Brain microvascular endothelial cell (primary cell): ENCODE measurements around the gene ST3GAL6.

Experiments used
- DNase-seq: peaks from one replicate; pipeline ENCODE4 v3.0.0-alpha.2; 2020
- H3K27ac ChIP-seq: fragments of 250-450 bp; sonication (Bioruptor Pico); 2 replicates; pipeline ENCODE4 v1.5.1; 2020; ENCODE audit warnings: mild to moderate bottlenecking, moderate library complexity
- H3K27me3 ChIP-seq: fragments of 250-450 bp; sonication (Bioruptor Pico); replicated peaks from 2 replicates; pipeline ENCODE4 v1.5.1; 2020; ENCODE audit warnings: mild to moderate bottlenecking
- H3K36me3 ChIP-seq: fragments of 250-450 bp; sonication (Bioruptor Pico); replicated peaks from 2 replicates; pipeline ENCODE4 v1.5.1; 2020; ENCODE audit warnings: mild to moderate bottlenecking
- H3K4me3 ChIP-seq: 2 replicates; pipeline ENCODE4 v1.5.1; 2011; ENCODE audit warnings: low read depth, mild to moderate bottlenecking, control low read depth, low read length, moderate library complexity
- CTCF ChIP-seq: IDR thresholded peaks from 2 replicates; pipeline ENCODE4 v1.5.1; 2011; ENCODE audit warnings: low read depth, mild to moderate bottlenecking, moderate library complexity, low read length, control low read depth, inconsistent platforms; ENCODE audit errors: missing control alignments
- in situ Hi-C: cut with HindIII; loops from 2 replicates; pipeline ENCODE4 v1.10.0; 2017; ENCODE audit warnings: low sequenced_read_pairs, low pct_ligation_motif_present

Gene ST3GAL6

DNA sequence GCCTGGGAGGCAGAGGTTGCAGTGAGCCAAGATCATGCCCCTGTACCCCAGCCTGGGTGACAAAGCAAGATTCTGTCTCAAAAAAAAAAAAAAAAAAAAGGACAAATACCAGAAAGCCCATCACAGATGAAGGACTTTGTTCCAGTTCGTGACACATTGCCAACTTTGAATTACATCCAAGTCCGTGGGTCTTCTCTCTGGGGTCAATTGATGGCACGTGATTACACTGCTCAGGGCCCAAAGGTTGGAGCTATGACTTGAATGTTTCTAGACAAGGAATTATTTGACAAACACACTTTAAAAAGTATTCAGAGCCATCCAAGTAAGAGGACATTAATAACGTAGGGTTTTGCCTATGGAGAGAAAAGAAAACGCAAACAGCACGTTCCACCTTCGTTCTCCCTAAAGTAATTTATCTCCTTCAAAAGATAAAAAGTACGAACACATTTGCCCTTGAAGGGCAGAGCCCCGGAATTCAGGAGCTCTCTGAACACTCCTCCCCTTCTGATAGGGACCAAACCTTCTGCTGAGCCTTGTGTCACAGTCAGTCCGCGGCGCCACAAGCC, 31.3 kb upstream of the ST3GAL6 start:
- Histone ChIP-seq H3K4me3 (peak overlapping the region; percentile 88), H3K27ac (peak overlapping the region; percentile 56), H3K36me3 (no peaks in the 10 kb centered on the region), H3K27me3 (no peaks in the 10 kb centered on the region)
- in situ Hi-C loops, result no loop called here
- DNase-seq, result peak; percentile 21
- TF ChIP-seq CTCF, result no peak

- no peak for TF ChIP-seq CTCF
- no peak for DNase-seq
- Histone ChIP-seq H3K27ac (peak overlapping the region; percentile 56), H3K27me3 (no peaks in the 10 kb centered on the region), H3K4me3 (peak overlapping the region; percentile 88), H3K36me3 (no peaks in the 10 kb centered on the region)
- in situ Hi-C loops, result no loop called here
Measured at GRCh38 chr3:98732286-98733052, 30.7 kb upstream of the ST3GAL6 start.

- peak overlapping the region; percentile 88 for H3K4me3 ChIP-seq
- no peak for TF ChIP-seq CTCF
- H3K36me3 ChIP-seq, result no peaks in the 10 kb centered on the region
- in situ Hi-C loops, result no loop called here
- H3K27me3 ChIP-seq, result no peaks in the 10 kb centered on the region
- peak overlapping the region; percentile 56 for H3K27ac ChIP-seq
- DNase-seq, result no peak
Measured at GRCh38 chr3:98733053-98733811, 29.9 kb upstream of the ST3GAL6 start.

DNA sequence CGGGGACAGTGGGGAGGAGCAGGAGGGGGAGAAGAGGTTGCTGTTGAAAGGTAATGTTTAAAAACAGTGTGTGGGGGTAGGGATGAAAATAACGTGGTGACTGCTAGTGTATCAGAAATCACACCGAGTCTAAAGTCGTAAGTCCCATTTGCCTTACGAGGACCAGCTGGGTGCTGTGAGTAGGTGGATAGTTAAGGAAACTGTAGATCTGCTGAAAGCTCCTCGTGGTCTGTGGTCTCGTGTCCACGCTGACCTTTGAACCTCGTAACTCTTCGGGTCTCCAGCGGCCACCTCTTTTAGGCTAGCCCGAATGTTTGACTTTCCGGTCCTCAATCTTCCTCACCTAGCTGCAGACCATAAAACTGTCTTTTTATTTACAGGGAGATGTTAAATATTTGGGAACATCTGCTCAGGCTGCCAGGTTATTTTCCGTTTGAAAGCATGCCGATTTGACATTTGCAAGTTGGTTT, 29.3 kb upstream of the ST3GAL6 start:
- DNase-seq, result peak; percentile 29
- TF ChIP-seq CTCF, result no peak
- Histone ChIP-seq H3K27ac (no peak overlapping the region), H3K4me3 (peak overlapping the region; percentile 88), H3K36me3 (no peaks in the 10 kb centered on the region), H3K27me3 (no peaks in the 10 kb centered on the region)
- in situ Hi-C loops, result no loop called here

- no peak for TF ChIP-seq CTCF
Measured at GRCh38 chr3:98734306-98734705, 28.8 kb upstream of the ST3GAL6 start.

More at GRCh38 chr3:98734306-98734705, 28.8 kb upstream of the ST3GAL6 start:
- peak overlapping the region; percentile 88 for H3K4me3 ChIP-seq
- no peak overlapping the region for H3K27ac ChIP-seq
- no peaks in the 10 kb centered on the region for H3K27me3 ChIP-seq
- no peaks in the 10 kb centered on the region for H3K36me3 ChIP-seq
- in situ Hi-C loops, result no loop called here
- no peak for DNase-seq
